Activated T-helper 1 cell treated with anti-CD3 and anti-CD28 coated beads, Interleukin-12 subunit alpha, Interleukin-12 subunit beta, Interleukin-2, Interleukin-4 antibody, amounts not matched to agents 30 ng/mL and 10 ng/mL and 1 ng/mL, durations not matched to agents 14 hours and 24 hours and 36 hours (primary cell): Measurements from ENCODE around the gene MAPK7. TPM values are rescaled to one million over a fixed set of nuclear protein-coding genes. Genes with fewer than 3 reads are reported as not detected.

Experiments
- DNase-seq: peaks from one replicate; pipeline ENCODE4 v3.0.0; 2021; ENCODE audit warnings: low spot score
- H3K27ac Mint-ChIP-seq: one replicate; pipeline ENCODE4 v1.8.0; 2021; ENCODE audit warnings: mild to moderate bottlenecking, mixed read lengths
- H3K27me3 Mint-ChIP-seq: one replicate; pipeline ENCODE4 v1.8.0; 2022; ENCODE audit warnings: mild to moderate bottlenecking, moderate library complexity, mixed read lengths; ENCODE audit not compliant: insufficient read depth
- H3K36me3 Mint-ChIP-seq: one replicate; pipeline ENCODE4 v1.8.0; 2021; ENCODE audit warnings: low read depth, mixed read lengths
- H3K4me1 Mint-ChIP-seq: one replicate; pipeline ENCODE4 v1.8.0; 2021; ENCODE audit warnings: low read depth, mixed read lengths
- H3K4me3 Mint-ChIP-seq: one replicate; pipeline ENCODE4 v1.8.0; 2021; ENCODE audit warnings: mild to moderate bottlenecking, moderate library complexity, mixed read lengths
- H3K9me3 Mint-ChIP-seq: one replicate; pipeline ENCODE4 v1.8.0; 2021; ENCODE audit warnings: mixed read lengths
- intact Hi-C: fragments of 100-400 bp; cut with micrococcal nuclease; formaldehyde crosslinking; loops from one replicate; pipeline ENCODE4 v1.15.1; 2024
- total RNA-seq: library from RNA; stranded (reverse); gene quantifications from 2 replicates; pipeline ENCODE4 v1.2.3, GENCODE V29; 2022

The MAPK7 gene
- total RNA-seq, 1 donor from 2014 or later: 17.2 TPM

DNA sequence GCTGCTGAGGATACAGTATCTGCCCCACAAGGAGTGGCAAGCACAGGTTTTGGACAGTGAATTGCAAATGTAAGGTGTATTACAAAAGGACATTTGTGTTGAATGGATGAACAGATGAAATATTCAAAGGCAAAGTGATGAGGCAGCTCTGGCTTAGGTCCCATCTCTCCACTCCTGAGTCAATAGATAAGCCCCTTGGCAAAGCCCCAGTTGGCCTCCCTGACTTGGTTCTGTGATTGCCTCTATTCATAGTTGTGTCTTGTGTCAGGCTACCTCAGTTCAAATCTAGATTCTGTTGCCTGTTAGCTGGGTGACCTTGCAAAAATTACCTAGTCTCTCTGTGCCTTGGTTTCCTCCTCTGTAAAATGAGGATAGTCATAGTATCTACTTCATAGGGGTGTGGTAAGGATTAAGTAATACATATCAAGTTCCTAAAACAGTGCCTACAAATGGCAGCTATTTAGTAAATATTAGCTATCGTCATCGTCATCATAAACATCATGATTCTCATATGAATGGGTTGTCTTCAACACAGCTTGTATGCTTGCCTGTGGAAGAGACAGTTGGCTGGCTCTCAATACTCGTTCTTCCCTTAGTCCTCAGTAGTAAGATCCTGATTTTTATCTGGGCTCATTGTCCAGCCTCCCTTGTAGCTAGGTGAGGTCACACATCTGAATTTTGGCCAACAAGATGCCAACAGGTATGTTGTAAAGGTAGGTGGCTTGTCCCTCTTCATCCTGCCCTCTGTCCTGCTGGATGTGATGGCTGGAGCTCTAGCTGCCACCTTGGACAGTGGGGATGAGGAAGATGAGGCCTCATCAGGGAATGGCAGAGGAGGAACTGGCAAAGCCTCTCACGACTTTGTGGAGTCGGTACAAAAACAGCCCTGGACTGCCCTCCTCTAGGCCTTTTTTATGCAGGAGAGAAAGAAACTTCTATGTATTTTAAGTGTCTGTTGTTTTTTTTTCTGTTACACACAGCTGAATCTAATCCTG is 10.8 kb downstream of the MAPK7 start:
- intact Hi-C loops: no loop called here
- H3K27ac Mint-ChIP-seq: no peak overlapping the region
- no peaks in the 10 kb centered on the region for H3K4me1 Mint-ChIP-seq
- H3K27me3 Mint-ChIP-seq: peaks cover 29% of the 10 kb centered on the region
- H3K4me3 Mint-ChIP-seq: no peak overlapping the region
- H3K36me3 Mint-ChIP-seq: peaks cover 11% of the 10 kb centered on the region
- DNase-seq: no peak
- no peaks in the 10 kb centered on the region for H3K9me3 Mint-ChIP-seq

GRCh38 chr17:19390951-19391350 is 12.7 kb downstream of the MAPK7 start:
- peaks cover 2% of the 10 kb centered on the region for H3K36me3 Mint-ChIP-seq
- intact Hi-C loops: no loop called here
- no peaks in the 10 kb centered on the region for H3K9me3 Mint-ChIP-seq
- no peak for DNase-seq
- H3K27me3 Mint-ChIP-seq: peaks cover 43% of the 10 kb centered on the region
- no peak overlapping the region for H3K4me3 Mint-ChIP-seq
- H3K4me1 Mint-ChIP-seq: no peaks in the 10 kb centered on the region
- no peak overlapping the region for H3K27ac Mint-ChIP-seq

DNA sequence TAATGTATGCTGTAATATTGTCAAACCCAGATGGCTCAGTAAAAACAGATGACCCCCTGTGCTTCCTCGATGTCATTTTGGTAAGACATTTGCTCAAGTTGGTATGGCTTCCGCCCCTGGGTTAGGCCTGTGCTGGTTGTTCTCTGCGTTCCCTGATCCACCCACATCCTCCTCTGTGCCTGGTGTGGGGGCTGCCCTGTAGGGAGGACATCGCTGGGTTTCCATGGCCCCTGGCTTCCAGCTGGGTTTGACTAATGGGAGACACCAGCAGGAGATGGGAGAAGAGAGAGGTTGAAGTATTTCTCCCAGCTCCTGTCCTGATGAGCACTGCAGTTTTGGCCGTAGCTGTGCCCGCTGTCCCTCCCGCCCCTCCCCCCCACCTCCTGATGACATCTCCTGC is 13.1 kb downstream of the MAPK7 start:
- Mint-ChIP-seq H3K4me1 (no peaks in the 10 kb centered on the region), H3K27ac (no peak overlapping the region), H3K36me3 (peaks cover 2% of the 10 kb centered on the region), H3K27me3 (peaks cover 44% of the 10 kb centered on the region), H3K9me3 (no peaks in the 10 kb centered on the region), H3K4me3 (no peak overlapping the region)
- DNase-seq: no peak
- intact Hi-C loops: no loop called here

DNA sequence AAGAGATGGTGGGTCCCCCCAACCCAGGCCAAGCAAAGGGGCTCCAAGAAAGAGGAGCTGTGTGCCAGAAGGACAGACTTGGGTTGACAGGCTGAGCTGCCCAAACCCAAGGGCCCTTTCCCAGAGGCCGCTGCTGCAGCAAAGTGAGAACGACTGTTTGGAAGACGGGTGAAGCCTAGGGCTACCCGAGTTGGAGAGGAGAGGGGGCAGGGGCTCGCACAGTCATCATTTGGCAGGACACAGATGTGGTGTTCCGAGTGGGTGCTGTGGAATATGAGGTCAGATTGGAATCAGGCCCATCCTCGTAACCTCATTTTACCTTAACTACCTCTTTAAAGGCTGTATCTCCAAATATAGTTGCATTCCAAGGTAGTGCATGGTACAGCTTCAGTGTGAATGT is 14.0 kb downstream of the MAPK7 start:
- no peak for DNase-seq
- Mint-ChIP-seq H3K9me3 (no peaks in the 10 kb centered on the region), H3K4me1 (no peaks in the 10 kb centered on the region), H3K4me3 (no peak overlapping the region), H3K36me3 (peaks cover 2% of the 10 kb centered on the region), H3K27ac (no peak overlapping the region), H3K27me3 (peaks cover 46% of the 10 kb centered on the region)
- intact Hi-C loops: no loop called here

DNA sequence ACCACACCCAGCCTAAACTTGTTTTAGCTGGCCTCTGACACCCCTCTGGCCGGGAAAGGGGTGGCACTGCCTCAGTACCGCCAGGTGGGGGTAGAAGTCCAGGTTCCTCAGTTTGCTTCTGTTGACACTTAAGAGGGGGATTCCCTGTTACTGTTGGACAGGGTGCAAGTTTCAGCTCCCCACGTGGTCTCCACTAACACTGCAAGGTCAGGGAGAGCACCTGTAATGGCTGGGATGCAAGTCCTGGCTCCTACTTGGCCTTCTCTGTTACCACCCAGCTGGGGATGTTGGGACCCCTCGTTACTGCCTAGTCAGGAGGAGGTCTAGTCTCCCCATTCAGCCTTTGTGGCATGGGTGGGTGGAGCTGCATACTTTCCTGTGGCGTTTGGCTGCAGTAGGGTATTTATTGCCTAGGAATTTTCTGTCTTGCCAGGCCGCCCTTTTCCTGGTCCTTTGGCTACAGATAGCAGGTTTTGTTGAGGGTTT is 19.3 kb downstream of the MAPK7 start:
- intact Hi-C loops: no loop called here
- Mint-ChIP-seq H3K4me1 (no peaks in the 10 kb centered on the region), H3K27ac (no peak overlapping the region), H3K9me3 (no peaks in the 10 kb centered on the region), H3K4me3 (no peak overlapping the region), H3K27me3 (peaks cover 22% of the 10 kb centered on the region), H3K36me3 (no peaks in the 10 kb centered on the region)
- DNase-seq: no peak

GRCh38 chr17:19398301-19399181 is 20.2 kb downstream of the MAPK7 start:
- H3K4me1 Mint-ChIP-seq: no peaks in the 10 kb centered on the region
- no peaks in the 10 kb centered on the region for H3K36me3 Mint-ChIP-seq
- no peak overlapping the region for H3K4me3 Mint-ChIP-seq
- DNase-seq: no peak
- intact Hi-C loops: no loop called here
- H3K9me3 Mint-ChIP-seq: no peaks in the 10 kb centered on the region
- H3K27ac Mint-ChIP-seq: no peak overlapping the region
- peaks cover 22% of the 10 kb centered on the region for H3K27me3 Mint-ChIP-seq

DNA sequence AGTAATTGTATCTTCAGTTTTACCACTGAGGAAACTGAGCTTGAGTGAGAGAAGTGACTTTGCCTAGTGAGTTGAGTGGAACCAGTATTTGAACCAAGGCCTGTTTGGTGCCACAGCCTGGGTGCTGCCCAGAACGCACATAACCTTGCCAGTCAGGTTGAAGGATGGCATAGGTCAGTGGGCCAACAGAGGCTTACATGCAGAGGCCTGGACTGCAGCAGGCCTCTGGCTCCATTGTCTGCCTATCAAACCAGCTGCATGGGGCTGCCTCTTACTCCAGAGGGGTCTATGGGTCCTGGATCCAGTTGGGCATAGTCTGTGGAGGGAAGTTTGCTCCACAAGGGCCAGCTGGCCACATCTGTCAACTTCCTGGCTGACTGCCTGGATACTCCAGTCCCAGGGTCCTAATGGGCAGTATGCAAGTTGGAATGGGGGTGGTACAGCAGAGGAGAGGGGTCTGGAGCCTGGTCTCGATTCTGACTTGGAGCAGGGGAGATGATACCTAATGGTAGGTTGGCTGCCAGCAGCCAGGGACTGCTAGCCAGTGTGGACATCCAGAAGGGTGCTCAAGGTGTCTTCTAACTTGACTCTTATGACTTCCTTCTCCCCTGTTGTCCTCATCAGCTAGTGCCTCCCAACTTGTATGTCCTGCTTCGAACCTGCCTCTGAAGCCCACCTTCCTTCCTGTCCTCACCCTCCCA is 21.6 kb downstream of the MAPK7 start:
- Mint-ChIP-seq H3K27ac (no peak overlapping the region), H3K4me1 (no peaks in the 10 kb centered on the region), H3K9me3 (no peaks in the 10 kb centered on the region), H3K36me3 (no peaks in the 10 kb centered on the region), H3K4me3 (no peak overlapping the region), H3K27me3 (peaks cover 16% of the 10 kb centered on the region)
- DNase-seq: no peak
- intact Hi-C loops: no loop called here

- H3K36me3 Mint-ChIP-seq: no peaks in the 10 kb centered on the region
Measured at GRCh38 chr17:19401321-19402010, 23.2 kb downstream of the MAPK7 start.

GRCh38 chr17:19402171-19402570 is 23.9 kb downstream of the MAPK7 start:
- H3K27ac Mint-ChIP-seq: no peak overlapping the region
- DNase-seq: no peak
- no peak overlapping the region for H3K4me3 Mint-ChIP-seq
- no peaks in the 10 kb centered on the region for H3K36me3 Mint-ChIP-seq
- H3K4me1 Mint-ChIP-seq: no peaks in the 10 kb centered on the region
- H3K9me3 Mint-ChIP-seq: no peaks in the 10 kb centered on the region
- intact Hi-C loops: no loop called here
- H3K27me3 Mint-ChIP-seq: peaks cover 5% of the 10 kb centered on the region

More at GRCh38 chr17:19401321-19402010, 23.2 kb downstream of the MAPK7 start:
- Mint-ChIP-seq H3K4me1 (no peaks in the 10 kb centered on the region), H3K27ac (no peak overlapping the region), H3K27me3 (peaks cover 7% of the 10 kb centered on the region), H3K4me3 (no peak overlapping the region), H3K9me3 (no peaks in the 10 kb centered on the region)
- DNase-seq: no peak
- intact Hi-C loops: no loop called here

DNA sequence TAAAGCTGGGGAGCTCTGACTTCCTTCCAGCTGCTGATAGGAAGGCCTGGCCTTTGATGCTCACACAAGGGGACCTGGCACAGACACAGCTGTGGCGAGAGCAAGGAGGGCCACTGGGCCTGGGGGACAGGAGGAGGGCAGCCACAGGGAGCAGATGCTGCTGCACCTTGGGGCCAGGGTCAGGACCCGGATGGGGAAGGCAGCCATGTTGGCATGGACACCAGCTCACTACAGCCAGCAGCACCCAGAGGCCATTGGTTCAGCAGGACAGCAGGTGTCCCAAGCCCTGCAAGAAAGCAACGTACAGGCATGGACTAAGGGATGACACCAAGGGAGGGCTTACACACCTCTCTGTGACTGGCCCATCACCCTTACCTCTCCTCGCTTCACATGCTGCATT is 24.7 kb downstream of the MAPK7 start:
- Mint-ChIP-seq H3K27me3 (peaks cover 5% of the 10 kb centered on the region), H3K4me3 (no peak overlapping the region), H3K36me3 (no peaks in the 10 kb centered on the region), H3K27ac (no peak overlapping the region), H3K4me1 (no peaks in the 10 kb centered on the region), H3K9me3 (no peaks in the 10 kb centered on the region)
- intact Hi-C loops: no loop called here
- no peak for DNase-seq

DNA sequence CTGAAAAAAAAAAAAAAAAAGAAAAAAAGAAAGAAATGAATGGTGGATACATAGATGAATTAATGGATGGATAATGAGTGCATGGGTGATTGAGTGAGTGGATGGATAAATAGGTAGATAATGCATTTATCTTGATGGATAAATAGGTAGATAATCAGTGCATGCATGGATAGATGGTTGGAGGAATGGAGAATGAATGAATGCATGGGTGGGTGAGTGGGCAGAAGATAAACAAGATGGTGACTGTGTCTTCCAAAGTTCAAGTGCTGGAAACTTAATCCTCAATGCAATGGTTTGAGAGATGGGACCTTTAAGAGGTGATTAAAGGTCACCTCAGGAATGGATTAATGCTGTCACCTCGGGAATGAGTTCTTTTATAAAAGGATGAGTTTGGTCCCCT is 26.0 kb downstream of the MAPK7 start:
- Mint-ChIP-seq H3K36me3 (no peaks in the 10 kb centered on the region), H3K27ac (no peak overlapping the region), H3K4me3 (no peak overlapping the region), H3K27me3 (peaks cover 5% of the 10 kb centered on the region), H3K9me3 (no peaks in the 10 kb centered on the region), H3K4me1 (no peaks in the 10 kb centered on the region)
- DNase-seq: no peak
- intact Hi-C loops: no loop called here

- intact Hi-C loops: no loop called here
- H3K36me3 Mint-ChIP-seq: no peaks in the 10 kb centered on the region
Measured at GRCh38 chr17:19405114-19405513, 26.8 kb downstream of the MAPK7 start.

More at GRCh38 chr17:19405114-19405513, 26.8 kb downstream of the MAPK7 start:
- Mint-ChIP-seq H3K4me1 (no peaks in the 10 kb centered on the region), H3K27ac (no peak overlapping the region), H3K9me3 (no peaks in the 10 kb centered on the region), H3K4me3 (no peak overlapping the region), H3K27me3 (peaks cover 7% of the 10 kb centered on the region)
- DNase-seq: no peak
